GM21786 (cell line): ENCODE data around the gene ALG9.
"Not testable (repeated sequence)": the region's sequence is repeated elsewhere in the genome, so short reads cannot be mapped to it uniquely, and the experiment has no call there.

ENCODE experiments used
- ATAC-seq: cut with Tn5 transposase; IDR thresholded peaks from one replicate; pipeline ENCODE4 v1.9.1; 2021; ENCODE audit not compliant: unreplicated experiment

ALG9 gene

GRCh38 chr11:111771205-111771604 is 100.2 kb downstream of the ALG9 start:
- not testable (repeated sequence) for ATAC-seq

- ATAC-seq: no peak
Observed at GRCh38 chr11:111770581-111771134, 100.7 kb downstream of the ALG9 start.

DNA sequence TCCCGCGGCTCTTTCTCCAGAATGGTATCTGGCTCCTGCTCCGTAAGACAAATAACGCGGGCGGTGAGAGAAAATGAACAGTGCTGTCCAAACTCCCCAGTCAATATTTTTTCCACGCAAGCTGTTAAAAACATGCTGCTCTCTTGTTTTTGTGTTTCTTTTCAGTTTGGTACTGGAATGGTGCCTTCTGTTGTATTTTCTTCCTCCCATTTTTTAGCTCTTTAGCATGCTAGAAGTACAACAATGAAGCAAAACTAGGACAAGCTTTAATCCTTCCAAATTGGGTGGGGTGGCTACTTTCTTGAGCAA is 104.6 kb downstream of the ALG9 start:
- ATAC-seq: no peak

GRCh38 chr11:111765984-111766833 is 105.2 kb downstream of the ALG9 start, which contains the start of gene PPP2R1B:
Gene PPP2R1B (minus strand): TSS chr11:111766389. CDS start chr11:111766361, 28 bp downstream.
- peak; percentile 86 for ATAC-seq

DNA sequence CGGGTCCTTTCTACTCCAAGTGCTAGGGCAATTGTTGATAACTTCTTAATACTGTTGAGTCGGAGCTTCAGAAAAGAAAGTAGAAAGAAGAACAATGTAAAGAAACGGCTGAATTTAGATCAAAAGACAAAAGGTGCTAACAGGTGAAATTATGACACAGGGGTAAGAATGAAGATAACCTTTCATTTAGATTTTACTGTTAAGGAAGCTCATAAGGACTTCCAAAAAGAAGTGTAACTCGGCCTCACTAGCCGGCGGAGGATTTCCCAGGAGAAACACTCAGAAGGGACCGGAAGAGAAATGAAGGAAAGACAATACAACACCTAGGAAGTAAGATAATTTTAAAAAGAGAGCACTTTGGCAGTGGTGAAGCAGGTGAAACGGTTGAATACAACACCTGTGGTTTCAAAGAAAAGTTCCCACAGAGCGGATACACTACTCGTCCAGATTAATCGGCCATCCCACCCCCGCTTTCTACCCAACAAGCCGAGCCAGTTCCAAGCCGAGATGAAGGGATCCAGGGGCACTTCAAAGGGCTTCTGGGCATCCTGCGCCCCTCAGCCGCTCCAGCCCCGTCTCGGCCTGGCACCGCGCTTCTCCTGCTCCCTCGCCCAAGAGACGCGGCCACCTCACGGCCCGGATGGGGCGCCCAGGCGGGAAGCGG is 105.9 kb downstream of the ALG9 start:
- ATAC-seq: peak; percentile 44

- no peak for ATAC-seq
Observed at GRCh38 chr11:111764621-111765020, 106.8 kb downstream of the ALG9 start.

DNA sequence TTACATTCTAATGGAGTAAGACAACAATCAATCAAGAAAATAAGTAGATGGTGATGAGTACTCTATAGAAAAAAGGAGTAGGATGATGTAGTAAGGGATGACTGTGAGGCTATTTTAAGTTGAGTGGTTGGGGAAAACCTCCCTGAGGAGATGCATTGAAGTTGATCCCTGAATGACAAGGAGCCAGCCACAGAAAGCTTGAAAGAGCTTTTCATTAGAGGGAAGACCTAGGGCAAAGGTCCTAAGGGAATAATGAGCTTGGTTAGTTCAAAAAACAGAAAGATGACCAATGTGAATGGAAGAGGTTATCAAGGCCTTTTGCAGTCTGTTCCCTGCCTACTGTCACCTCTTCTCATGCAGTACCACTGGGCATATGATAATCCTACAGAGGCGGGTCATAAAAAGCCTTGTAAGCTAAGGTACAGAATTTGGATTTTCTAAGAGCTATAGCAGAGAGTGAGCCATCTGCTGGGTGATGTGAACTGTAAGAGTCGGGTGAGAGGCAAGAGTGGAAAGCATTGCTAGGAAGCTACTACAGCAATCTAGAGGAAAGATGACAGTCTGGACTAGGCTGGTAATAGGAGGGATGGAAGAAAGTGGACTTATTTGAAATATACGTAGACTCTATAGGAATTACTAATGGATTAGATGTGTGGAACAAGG is 108.3 kb downstream of the ALG9 start:
- no peak for ATAC-seq

GRCh38 chr11:111762526-111762925 is 108.9 kb downstream of the ALG9 start:
- ATAC-seq: no peak

DNA sequence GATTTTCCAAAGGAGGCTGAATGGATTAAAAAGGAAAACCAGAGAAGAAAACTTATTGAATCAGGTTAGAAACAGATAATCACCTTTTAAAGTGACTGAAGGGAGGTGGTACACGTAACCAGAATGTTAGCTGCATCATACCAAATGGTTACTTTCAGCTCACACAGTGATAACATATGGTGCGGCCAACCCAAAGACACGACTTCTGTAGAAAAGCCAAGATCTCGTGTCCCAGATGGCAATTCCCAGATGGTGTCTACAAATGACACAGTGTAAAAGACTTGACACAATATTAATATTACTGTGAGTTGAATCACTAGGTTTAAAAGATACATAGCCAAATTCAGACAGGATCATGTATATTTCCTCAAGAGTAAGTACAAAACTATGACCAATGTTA is 110.3 kb downstream of the ALG9 start:
- ATAC-seq: no peak

GRCh38 chr11:111759778-111760407 is 111.5 kb downstream of the ALG9 start:
- ATAC-seq: no peak

- no peak for ATAC-seq
Observed at GRCh38 chr11:111759376-111759775, 112.0 kb downstream of the ALG9 start.

- no peak for ATAC-seq
Observed at GRCh38 chr11:111756097-111756496, 115.3 kb downstream of the ALG9 start.

- ATAC-seq: no peak
Observed at GRCh38 chr11:111749646-111750045, 121.7 kb downstream of the ALG9 start.

GRCh38 chr11:111748035-111748804 is 123.2 kb downstream of the ALG9 start:
- no peak for ATAC-seq

GRCh38 chr11:111745719-111746504 is 125.5 kb downstream of the ALG9 start:
- no peak for ATAC-seq

DNA sequence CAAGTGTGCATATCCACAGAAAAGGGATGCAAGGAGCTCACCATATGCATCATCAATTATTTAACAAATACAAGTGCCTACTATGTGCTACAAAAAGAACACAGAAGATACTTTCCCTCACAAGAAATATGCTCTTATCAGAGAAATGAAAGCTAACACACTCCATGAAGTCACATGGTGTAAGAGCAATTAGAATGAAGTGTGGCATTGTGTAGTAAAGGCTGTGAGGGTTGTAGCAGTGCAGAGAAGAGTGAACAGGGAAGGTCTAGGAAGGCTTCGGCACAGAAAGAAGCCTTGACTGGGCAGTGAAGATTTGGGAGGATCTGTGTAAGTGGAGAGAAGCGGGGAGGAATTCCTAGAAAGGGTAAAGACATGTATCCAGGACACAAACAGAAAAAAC is 127.7 kb downstream of the ALG9 start:
- no peak for ATAC-seq

- no peak for ATAC-seq
Observed at GRCh38 chr11:111741751-111742150, 129.6 kb downstream of the ALG9 start.

DNA sequence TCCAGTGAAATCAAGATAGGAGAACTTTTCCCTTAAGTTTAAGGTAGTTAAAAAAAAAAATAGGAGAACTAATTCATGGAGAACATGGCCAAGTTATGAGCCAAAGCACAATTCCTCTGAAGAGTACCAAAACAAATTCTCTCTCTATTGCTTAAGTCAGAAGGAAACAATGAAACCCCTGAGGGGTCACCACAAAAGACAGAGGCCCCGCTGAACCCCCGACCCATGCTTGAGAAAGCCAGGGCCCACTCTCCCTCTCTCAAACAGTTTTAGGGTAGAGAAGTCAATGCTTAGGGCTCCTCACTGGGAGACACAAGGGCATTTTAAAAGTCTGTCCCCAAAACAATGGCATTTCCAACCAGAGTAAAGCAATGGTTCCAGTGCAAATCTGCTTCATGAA is 132.1 kb downstream of the ALG9 start:
- no peak for ATAC-seq

- ATAC-seq: no peak
Observed at GRCh38 chr11:111737444-111738210, 133.8 kb downstream of the ALG9 start.
